Sigmoid colon (tissue), 7 donors: ENCODE results near the gene PHF21A. TPM values are rescaled to one million over a fixed set of nuclear protein-coding genes. Genes with fewer than 3 reads are reported as not detected.

Experiments
- DNase-seq: peaks from one replicate; pipeline ENCODE4 v3.0.0-alpha.2; 2019
- H3K27ac ChIP-seq, 4 donors: fragments of 200-600 bp; sonication (generic); one replicate each; pipeline ENCODE4 v1.5.1; 2016 to 2019; ENCODE audit warnings: mild to moderate bottlenecking in 1 of 4
- H3K27me3 ChIP-seq, 3 donors: fragments of 200-600 bp; sonication (generic); one replicate each; pipeline ENCODE4 v1.5.1; 2019; ENCODE audit warnings: mild to moderate bottlenecking in 1 of 3
- H3K36me3 ChIP-seq, 4 donors: fragments of 200-600 bp; sonication (generic); one replicate each; pipeline ENCODE4 v1.5.1; 2016 to 2019
- H3K4me1 ChIP-seq, 4 donors: fragments of 200-600 bp; sonication (generic); one replicate each; pipeline ENCODE4 v1.5.1; 2017 to 2019
- H3K4me3 ChIP-seq, 4 donors: fragments of 200-600 bp; sonication (generic); one replicate each; pipeline ENCODE4 v1.5.1; 2017 to 2019; ENCODE audit warnings: mild to moderate bottlenecking in 2 of 4, moderate library complexity in 1 of 4
- H3K9me3 ChIP-seq, 4 donors: fragments of 200-600 bp in 3 of 4; sonication (generic) in 3 of 4; one replicate each; pipeline versions ENCODE4 v1.5.1 to v1.6.1; 2013 to 2019
- CTCF ChIP-seq, 4 experiments: fragments of 450-650 bp in 3 of 4; fragments of 200-600 bp in 1 of 4; IDR thresholded peaks; one replicate each; pipeline ENCODE4 v1.5.1; 2016 to 2019; ENCODE audit warnings: antibody characterized with exemption in 4 of 4, mild to moderate bottlenecking in 3 of 4, moderate library complexity in 2 of 4
- EP300 ChIP-seq, 4 donors: sonication (generic); formaldehyde crosslinking; IDR thresholded peaks; one replicate each; pipeline ENCODE4 v1.6.1; 2017; ENCODE audit warnings: antibody characterized with exemption in 4 of 4
- POLR2A ChIP-seq, 2 donors: fragments of 450-650 bp; IDR thresholded peaks; one replicate each; pipeline ENCODE4 v1.6.1; 2016; ENCODE audit warnings: antibody characterized with exemption in 2 of 2, mild to moderate bottlenecking in 2 of 2, moderate library complexity in 2 of 2
- POLR2AphosphoS5 ChIP-seq, 4 donors: sonication (generic); formaldehyde crosslinking; IDR thresholded peaks; one replicate each; pipeline ENCODE4 v1.6.1; 2017; ENCODE audit warnings: antibody characterized with exemption in 4 of 4
- WGBS, 2 donors: extraction: QIAGEN DNeasy Blood & Tissue Kit; methylation state at CpG; one replicate each; pipeline ENCODE4 v1.1.7; 2013; 5-methylcytosine and 5-hydroxymethylcytosine counted together
- intact Hi-C: fragments of 100-400 bp; cut with DNase I; formaldehyde crosslinking; loops from one replicate; pipeline ENCODE4 v1.15.1; 2023
- polyA plus RNA-seq, 3 donors: library from polyadenylated mRNA; stranded (reverse); fragments of 200-250 nt; gene quantifications; one replicate each; pipeline ENCODE4 v1.2.3, GENCODE V29; 2013
- total RNA-seq, 4 donors: library from RNA; depleted of rRNA; stranded (reverse); fragments of >200 nt; gene quantifications; one replicate each; pipeline ENCODE4 v1.1.0, GENCODE V29; 2016
- donor health status: healthy with polysubstance abuse.
- donor health status: Bipolar disorder and iron deficiency.
- donor health status: healthy.

Gene PHF21A
- total and polyA plus RNA-seq, 7 donors, result 5.3 to 58.6 (median 30.3) TPM

- WGBS, 2 donors, result 95 to 96% methylated on average over 4 of the region's 4 CpGs
- Histone ChIP-seq H3K27ac (no peak overlapping the region), H3K9me3 (no peaks in the 10 kb centered on the region), H3K4me3 (no peak overlapping the region), H3K4me1 (peaks cover 0 to 9% (median 3%) of the 10 kb centered on the region in 4 donors), H3K36me3 (peaks cover 14 to 72% (median 51%) of the 10 kb centered on the region in 4 donors), H3K27me3 (no peaks in the 10 kb centered on the region)
- intact Hi-C loops, result no loop called here
- TF ChIP-seq POLR2A (IDR thresholded peaks at IDR 0.05), result no peak
- TF ChIP-seq POLR2AphosphoS5 (IDR thresholded peaks at IDR 0.05), result no peak
- TF ChIP-seq EP300 (IDR thresholded peaks at IDR 0.05), result no peak
- no peak for TF ChIP-seq CTCF (IDR thresholded peaks at IDR 0.05)
- DNase-seq, result no peak
Measured at GRCh38 chr11:45936511-45937054, 184.7 kb downstream of the PHF21A start.

GRCh38 chr11:45935349-45936064 is 185.7 kb downstream of the PHF21A start:
- Histone ChIP-seq H3K9me3 (no peaks in the 10 kb centered on the region), H3K36me3 (peaks cover 14 to 67% (median 53%) of the 10 kb centered on the region in 4 donors), H3K27ac (no peak overlapping the region), H3K4me3 (no peak overlapping the region), H3K27me3 (no peaks in the 10 kb centered on the region), H3K4me1 (peaks cover 0 to 9% (median 3%) of the 10 kb centered on the region in 4 donors)
- intact Hi-C loops, result no loop called here
- DNase-seq, result no peak
- 79 to 92% methylated on average over 8 of the region's 8 CpGs for WGBS, 2 donors
- no peak for TF ChIP-seq CTCF (IDR thresholded peaks at IDR 0.05)
- no peak for TF ChIP-seq POLR2AphosphoS5 (IDR thresholded peaks at IDR 0.05)
- TF ChIP-seq POLR2A (IDR thresholded peaks at IDR 0.05), result no peak
- no peak for TF ChIP-seq EP300 (IDR thresholded peaks at IDR 0.05)

- Histone ChIP-seq H3K4me3 (no peak overlapping the region), H3K4me1 (peaks cover 0 to 9% (median 3%) of the 10 kb centered on the region in 4 donors), H3K27me3 (no peaks in the 10 kb centered on the region), H3K36me3 (peaks cover 14 to 67% (median 53%) of the 10 kb centered on the region in 4 donors), H3K27ac (no peak overlapping the region), H3K9me3 (no peaks in the 10 kb centered on the region)
- TF ChIP-seq POLR2A (IDR thresholded peaks at IDR 0.05), result no peak
- no peak for TF ChIP-seq EP300 (IDR thresholded peaks at IDR 0.05)
- TF ChIP-seq CTCF (IDR thresholded peaks at IDR 0.05), result no peak
- no peak for TF ChIP-seq POLR2AphosphoS5 (IDR thresholded peaks at IDR 0.05)
- WGBS, 2 donors, result 87 to 88% methylated on average over 12 of the region's 12 CpGs
- intact Hi-C loops, result no loop called here
- no peak for DNase-seq
Measured at GRCh38 chr11:45934580-45935318, 186.5 kb downstream of the PHF21A start.

- H3K4me3 ChIP-seq, result no peak overlapping the region
- peaks cover 14 to 67% (median 53%) of the 10 kb centered on the region in 4 donors for H3K36me3 ChIP-seq
- no peak overlapping the region for H3K27ac ChIP-seq
- intact Hi-C loops, result no loop called here
- 91 to 94% methylated on average over 21 of the region's 21 CpGs for WGBS, 2 donors
- no peaks in the 10 kb centered on the region for H3K9me3 ChIP-seq
- no peak for DNase-seq
- no peaks in the 10 kb centered on the region for H3K27me3 ChIP-seq
- peaks cover 0 to 9% (median 3%) of the 10 kb centered on the region in 4 donors for H3K4me1 ChIP-seq
- TF ChIP-seq CTCF (IDR thresholded peaks at IDR 0.05) (no peak), POLR2A (IDR thresholded peaks at IDR 0.05) (no peak), POLR2AphosphoS5 (IDR thresholded peaks at IDR 0.05) (no peak), EP300 (IDR thresholded peaks at IDR 0.05) (no peak)
Measured at GRCh38 chr11:45933846-45934579, 187.2 kb downstream of the PHF21A start.
